HG02943 (cell line): ENCODE data around the gene YIPF4.
"Not testable (repeated sequence)": the region's sequence is repeated elsewhere in the genome, so short reads cannot be mapped to it uniquely, and the experiment has no call there.

Experiments
- ATAC-seq: cut with Tn5 transposase; IDR thresholded peaks from one replicate; pipeline ENCODE4 v1.9.1; 2021; ENCODE audit warnings: mild to moderate bottlenecking, low read depth, moderate library complexity; ENCODE audit not compliant: unreplicated experiment

The YIPF4 gene

GRCh38 chr2:32363597-32363996 lies 85.9 kb downstream of the YIPF4 start:
- no peak for ATAC-seq

- not testable (repeated sequence) for ATAC-seq
Observed at GRCh38 chr2:32364290-32364689, 86.6 kb downstream of the YIPF4 start.

- ATAC-seq, result not testable (repeated sequence)
Observed at GRCh38 chr2:32365679-32366078, 88.0 kb downstream of the YIPF4 start.
